ENCODE measurements around the gene ARHGAP4.

The ARHGAP4 gene

DNA sequence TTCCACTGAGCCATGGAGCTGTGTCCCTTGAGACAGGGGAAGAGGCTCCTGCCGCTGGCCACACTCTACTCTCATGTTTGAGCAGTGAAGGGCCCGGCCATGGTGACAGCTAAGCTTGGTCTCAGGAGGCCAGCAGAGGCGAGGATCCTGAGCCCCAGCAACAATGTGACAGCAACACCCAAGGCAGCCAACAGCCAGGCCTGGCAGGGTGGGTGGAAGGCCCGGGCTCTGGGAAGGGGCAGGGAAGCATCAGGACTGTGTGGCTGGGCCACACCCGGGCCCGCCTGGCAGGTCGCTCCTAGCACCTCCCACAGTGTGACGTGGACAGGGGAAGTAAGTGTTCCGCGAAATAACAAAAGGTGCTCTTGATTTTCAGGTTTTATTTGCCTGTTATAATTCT is 64.9 kb downstream of the ARHGAP4 start:
- DNase-seq (ENCODE audit: insufficient read length, low spot score) (no peak), FAIRE-seq (no peak)
- no peak for TF ChIP-seq PAX5 (IDR thresholded peaks at IDR 0.05; ENCODE audit: insufficient read depth, low read length, severe bottlenecking)
- TF ChIP-seq SPI1 (IDR thresholded peaks at IDR 0.05; ENCODE audit: low read depth, low read length) = no peak
- no peak for TF ChIP-seq TAF1 (IDR thresholded peaks at IDR 0.05; ENCODE audit: low read depth, low read length)
